ENCODE data around the gene ANKS1B.

Gene ANKS1B

DNA sequence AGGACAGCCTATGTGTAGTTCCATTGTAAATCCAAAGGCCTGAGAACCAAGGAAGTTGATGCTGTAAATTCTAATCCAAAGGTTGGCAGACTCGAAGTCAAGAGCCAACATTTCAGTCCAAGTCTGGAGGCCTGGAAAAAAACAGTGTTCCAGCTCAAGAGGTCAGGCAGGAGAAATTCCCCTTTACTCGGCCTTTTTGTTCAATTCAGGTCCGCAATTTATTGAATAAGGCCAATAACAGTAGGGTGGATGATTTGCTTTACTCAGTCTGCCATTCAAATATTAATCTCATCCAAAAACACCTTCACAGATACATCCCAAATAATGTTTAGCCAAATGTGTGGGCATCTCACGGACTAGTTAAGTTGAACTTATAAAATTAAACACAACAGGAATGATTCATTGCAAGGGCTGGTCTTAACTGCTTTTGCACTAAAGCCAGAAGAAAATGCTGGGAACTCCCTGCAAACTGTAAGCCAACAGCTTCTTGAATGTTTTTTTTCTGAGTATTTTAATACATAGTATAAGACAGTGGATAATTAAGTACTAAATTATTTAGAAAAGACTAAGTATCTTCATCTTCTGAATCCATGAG lies 534.6 kb downstream of the ANKS1B start:
- no peak for DNase-seq (ENCODE audit: low read depth)

DNA sequence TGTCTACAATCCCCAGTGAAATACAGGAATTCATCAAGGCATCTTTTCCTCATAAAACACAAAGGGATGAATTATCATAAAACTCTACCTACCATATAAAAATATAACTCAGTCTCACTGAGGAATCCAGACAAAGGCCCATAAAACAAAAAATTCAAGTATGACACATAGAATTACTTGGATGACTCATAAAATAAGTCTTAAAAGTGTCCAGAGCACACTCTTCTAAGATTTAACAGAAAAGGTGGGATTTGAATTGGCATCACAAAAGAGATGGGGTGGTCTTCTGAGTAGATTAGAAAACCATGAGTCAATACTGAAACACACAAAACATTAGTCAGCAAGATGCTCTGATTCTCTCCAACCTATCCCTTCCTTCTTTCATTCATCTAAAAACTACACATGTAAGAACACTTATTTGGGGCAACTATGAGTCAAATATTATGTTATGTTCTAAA lies 539.8 kb downstream of the ANKS1B start:
- DNase-seq (ENCODE audit: low read depth) = no peak

DNA sequence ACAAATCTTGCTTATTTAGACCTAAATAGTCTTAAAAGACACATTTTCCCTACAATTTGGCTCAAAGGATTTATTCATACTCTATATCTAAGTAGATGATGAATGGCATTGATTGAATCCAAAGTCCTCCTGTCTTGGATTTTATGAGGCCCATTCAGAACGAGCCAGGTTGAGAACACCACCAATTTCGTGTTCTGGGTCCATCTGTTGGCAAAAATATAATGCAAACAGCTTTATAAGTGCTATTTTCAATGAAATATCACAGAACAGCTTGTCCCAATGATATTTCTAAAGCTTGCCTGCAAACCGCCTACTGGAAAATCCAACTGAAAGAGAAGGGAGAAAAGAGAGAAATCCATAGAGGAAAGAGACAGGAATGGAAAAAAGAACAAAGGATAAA lies 542.0 kb downstream of the ANKS1B start:
- DNase-seq (ENCODE audit: low read depth) = no peak

DNA sequence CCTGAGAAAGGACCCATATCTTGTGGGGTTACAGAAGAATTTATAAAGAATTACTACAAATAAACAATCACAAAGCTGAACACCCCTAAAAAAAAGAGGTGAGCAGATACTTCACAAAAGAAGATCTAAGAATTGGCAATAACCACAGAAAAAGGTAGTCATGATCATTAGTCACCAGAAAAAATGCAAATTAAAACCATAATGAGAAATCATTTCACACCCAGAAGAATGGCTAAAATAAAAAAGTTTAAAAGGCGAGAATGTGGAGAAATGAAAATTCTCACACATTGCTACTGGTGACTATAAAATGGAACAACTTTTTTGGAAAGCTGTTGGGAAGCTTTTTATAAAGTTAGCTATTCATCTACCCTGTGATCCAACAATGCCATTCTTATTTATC lies 545.3 kb downstream of the ANKS1B start:
- no peak for DNase-seq (ENCODE audit: low read depth)

DNA sequence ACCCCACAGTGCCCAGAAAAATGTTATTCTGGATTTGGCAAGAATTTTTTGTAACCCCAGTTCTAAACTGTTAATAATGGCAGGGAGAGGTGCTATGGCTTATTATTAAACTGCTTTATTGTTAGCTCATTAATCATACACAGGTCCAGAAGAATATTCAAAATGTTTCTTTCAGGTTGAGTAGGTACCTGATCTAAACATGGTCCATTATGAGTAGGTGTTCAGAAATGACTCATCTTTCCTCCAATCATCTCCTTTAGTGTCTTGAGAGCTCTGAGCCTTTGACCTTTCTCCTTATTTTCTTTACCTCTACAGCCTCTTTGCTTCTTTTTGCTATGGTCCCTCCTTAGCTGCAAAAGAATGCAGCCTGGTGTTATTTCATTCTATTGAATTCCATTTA lies 548.2 kb downstream of the ANKS1B start:
- DNase-seq (ENCODE audit: low read depth) = no peak

DNA sequence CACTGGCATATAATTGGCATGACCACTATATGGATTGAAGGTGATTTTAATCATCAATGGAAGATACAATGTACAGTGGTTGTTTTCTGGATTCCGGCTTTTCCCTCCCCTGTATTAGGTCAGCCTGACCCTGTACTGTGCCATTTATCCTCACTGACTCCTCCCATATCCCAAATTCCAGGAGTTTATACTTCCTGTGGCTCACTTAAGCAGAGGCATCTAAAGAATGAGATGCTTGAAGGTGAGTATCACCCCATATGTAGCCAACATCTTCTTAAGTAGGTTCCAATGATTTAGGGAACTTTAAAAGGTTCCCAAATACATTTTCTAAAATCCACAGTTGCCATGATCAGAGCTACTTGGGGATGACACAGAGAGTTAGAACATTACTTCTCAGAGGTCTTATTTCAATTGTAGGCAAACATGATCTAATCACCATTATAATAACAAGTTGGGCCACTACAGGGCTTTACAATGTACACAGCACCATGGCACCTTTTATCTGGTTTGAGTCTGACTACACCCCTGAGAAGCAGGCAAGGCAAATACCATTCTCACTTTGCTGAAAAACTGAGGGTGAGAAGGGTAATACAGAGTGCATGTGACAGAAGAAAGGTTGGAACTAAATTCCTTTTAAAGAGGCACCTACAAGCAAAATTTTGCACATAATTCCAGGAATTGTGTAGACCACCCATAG lies 549.5 kb downstream of the ANKS1B start:
- DNase-seq (ENCODE audit: low read depth) = no peak

DNA sequence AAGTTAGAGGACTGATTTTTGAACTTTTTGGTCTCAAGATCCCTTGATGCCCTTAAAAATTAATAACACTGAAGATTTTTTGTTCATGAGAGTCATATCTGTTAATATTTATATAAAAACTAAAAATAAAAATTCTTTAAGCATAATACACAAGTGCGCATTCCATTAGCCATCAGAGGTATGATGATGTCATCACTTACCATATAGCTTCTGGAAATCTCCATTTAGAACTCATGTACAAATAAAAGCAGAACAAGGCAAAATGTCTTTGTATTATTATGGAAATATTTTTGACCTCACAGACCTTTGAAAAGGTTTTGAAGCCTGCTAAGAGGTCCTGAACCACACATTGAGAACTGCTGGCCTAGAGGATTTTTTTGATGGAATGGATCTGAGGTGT lies 551.6 kb downstream of the ANKS1B start:
- DNase-seq (ENCODE audit: low read depth) = no peak

DNA sequence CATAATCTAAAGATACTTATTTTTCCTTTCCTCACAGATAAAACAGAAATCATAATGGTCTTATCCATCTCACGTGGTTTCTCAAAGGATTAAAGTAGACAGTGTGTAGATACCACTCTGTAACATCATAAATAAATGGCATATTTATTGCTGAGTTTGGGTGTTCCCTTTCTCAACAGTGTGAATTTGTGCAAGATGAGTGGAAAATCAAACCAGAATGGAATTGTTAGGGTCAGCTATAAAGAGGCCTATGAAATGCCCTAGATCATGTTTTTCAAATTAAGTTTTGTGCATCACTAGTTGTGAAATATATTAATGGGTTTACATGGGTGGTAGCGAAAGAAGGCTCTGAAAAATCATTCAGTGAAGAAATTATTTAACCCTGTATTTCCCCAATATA lies 553.5 kb downstream of the ANKS1B start:
- DNase-seq (ENCODE audit: low read depth) = no peak

DNA sequence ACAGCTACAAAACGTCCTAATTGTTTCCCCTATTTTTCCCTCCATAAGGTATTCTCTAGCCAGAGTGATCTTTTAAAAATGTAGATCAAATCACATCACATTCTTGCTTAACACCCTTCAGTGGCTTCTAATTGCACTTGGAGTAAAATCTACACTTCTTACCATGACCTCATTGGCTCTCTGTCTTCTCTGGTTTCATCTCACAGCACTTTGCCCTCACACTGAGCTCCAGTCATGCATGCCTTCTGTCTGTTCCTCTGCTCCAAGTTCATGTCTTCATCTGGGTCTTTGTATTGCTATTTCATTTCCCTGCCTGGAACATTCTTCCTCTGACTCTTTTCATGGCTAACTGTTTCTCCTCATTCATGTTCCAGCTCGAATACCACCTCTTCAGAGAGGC lies 557.6 kb downstream of the ANKS1B start:
- no peak for DNase-seq (ENCODE audit: low read depth)

DNA sequence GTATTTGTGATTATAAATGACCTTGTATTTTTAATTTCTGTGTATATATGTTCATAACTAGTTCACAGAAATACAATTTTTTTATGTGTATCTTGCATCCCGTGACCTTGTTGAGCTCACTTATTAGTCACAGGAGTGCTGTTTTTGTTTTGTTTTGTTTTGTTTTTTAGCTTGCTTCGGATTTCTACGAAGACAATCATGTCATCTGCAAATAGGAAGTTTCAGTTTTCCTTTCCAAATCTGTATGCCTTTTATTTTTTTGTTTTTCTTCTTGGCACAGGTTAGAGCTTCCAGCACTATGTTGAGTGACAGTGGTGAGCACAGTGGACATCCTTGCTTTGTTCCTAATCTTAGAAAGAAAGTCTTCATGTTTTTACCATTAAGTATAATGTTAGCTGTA lies 566.4 kb downstream of the ANKS1B start:
- DNase-seq (ENCODE audit: low read depth) = no peak

DNA sequence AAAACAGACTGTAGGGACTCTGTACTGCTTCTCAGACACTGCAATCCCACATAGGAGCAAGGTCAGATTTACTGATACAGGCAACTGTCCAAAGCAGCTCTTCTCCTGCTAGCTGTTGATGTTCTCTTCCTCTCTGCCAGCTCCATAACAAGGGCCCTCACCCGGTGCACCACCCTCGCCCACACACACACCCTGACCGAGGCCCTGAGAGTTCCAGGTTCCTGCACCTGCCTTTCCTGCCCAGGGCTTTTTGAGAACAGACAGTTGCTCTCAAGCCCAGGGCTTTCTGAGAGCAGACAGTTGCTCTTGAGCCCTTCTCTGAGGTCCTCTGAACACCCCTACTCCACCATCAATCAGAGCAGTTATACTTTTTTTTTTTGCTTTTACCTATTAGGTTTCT lies 571.0 kb downstream of the ANKS1B start:
- no peak for DNase-seq (ENCODE audit: low read depth)

DNA sequence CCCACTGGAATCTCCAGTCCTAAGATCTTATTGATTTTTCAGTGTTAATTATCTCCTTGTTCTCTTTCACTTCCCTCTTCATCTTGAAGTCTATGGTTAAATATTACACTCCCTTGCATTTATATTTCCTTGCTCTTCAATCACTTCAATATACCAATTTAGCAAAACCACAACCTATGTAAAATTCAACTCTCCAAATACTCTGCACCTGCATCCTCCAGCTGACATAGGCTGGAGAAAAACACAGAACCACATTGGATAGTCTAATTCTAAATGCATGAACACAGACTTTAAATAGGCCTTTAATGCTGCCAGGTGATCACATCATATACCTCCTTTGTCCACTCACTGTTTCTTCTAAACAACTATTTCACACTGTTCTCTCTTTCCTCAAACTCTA lies 591.0 kb downstream of the ANKS1B start:
- no peak for DNase-seq (ENCODE audit: low read depth)

DNA sequence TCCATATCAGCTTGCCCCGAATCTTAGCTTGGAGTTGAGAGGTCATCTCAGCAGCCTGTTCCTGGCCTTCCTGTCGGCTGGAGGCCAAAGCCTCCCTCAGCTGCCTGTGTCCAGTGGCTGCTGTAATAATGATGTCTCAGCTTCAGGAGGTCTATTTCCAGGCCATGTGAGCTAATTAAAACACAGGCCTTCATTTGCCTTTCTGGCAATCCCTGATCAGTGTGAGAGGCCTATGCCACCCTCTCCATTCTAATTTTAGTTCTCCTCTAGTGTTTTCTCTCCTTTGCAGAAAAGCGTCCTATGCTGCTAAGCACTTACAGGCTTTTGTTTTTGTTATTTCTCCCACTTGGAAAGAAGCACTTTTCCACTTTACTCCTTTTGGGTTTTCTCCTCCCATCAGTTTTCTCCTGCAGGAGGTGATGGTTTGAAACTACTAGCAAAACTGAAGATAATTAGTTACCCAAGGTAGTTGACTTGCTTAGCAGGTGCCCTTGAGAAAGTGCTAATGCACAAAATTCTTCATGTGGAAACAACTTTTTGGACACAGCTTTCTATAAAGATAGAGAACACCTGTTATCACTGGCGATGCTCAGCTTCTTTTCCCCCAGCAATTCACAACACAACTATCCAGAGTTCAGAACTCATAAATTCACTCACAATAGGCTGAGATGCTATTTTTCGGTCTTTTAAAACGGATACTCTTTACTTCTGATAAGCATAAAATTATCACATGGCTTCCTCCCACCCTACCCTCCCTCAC lies 592.5 kb downstream of the ANKS1B start:
- DNase-seq (ENCODE audit: low read depth) = no peak

DNA sequence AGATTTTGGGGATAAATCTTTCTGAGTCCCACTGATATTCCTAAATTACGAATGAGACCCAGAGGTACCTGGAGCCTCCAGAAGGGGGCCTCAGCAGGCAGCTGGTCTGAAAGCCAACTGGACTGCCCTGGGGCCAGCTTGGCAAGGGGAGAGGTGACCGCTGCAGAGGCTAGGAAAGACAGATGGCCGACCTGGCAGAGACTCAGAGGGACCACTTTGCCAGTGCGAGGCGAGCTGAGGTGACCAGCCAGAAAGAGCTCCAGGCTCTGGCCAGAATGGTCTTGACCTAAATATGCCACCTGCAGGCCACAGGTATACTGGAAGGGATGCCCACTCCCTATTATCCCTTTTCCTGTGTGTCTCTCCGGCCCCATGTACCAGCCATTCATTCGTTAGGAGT lies 594.0 kb downstream of the ANKS1B start:
- DNase-seq (ENCODE audit: low read depth) = no peak

DNA sequence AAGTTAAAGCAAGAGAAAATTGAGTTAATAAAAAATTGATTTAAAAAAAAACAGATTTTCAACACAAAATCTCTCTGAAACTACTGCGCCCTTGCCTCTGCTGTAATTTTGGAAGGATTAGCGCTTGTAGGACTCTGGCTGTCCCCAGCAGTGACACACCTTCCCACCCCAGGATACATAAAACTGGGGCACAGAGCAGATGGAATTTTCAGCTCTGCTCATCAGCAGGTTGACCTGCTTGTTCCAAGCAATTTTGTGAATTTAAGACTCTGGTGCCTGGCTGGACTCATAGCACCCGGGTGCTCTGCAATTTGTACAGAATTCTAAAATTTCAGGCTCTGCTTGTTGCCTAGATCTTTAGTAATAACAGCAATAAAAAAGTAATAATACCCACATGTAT lies 595.0 kb downstream of the ANKS1B start:
- DNase-seq (ENCODE audit: low read depth) = no peak

DNA sequence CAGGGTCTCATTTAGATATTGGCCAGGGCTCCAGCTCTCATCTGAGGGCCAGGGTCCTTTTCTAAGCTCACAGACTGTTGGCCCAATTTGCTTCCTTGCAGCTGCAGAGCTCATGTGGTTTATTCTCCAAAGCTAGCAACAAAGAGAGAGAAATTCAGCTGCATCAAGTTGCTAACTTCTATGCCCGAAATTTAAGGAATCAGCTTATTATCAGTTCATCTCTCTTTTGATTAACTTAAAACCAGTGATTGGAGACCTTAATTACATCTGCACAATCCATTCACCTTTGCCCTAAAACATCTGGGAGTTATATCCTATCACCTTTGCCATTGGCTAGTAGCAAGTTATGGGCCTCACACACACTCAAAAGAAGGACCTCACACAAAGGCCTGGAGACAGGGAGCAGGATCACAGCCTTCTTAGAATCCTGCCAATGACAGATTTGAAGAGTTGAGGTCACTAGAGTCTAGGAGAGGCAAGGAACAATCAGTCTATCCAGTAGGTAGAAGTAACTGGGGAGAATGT lies 596.0 kb downstream of the ANKS1B start:
- no peak for DNase-seq (ENCODE audit: low read depth)

DNA sequence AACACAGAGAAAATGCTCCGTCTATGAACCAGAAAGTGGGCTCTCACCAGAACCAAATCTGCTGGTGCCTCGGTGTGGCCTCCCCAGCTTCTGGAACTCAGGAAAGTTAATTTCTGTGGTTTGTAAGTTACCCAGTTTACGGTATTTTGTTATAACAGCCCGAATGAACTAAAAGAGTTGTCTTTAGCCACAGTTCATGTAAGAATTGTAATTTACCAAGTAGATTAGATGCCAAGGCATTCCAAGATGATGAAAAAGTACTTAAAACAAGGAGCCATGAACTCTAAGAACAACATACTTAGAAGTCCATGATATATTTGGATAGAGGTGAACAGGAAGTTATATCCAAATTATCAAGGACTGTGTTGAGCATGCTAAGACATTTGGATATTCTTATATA lies 597.1 kb downstream of the ANKS1B start:
- DNase-seq (ENCODE audit: low read depth) = no peak

DNA sequence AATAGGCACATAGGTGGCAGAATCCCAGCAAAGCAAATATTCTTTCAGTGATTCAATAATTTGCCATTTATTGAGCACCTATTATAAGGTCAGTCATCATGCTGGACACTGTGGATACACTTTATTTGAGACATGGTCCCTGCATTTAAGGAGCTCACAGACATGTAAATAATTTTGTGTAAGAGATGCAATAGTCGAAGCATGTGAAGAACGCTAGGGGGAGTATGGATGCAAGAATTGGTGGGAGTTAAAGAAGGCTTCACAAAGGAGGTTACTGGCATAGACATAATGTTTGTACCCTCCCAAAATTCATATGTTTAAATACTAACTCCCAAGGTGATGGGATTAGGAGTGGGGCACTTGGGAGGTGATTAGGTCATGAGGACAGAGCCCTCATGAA lies 597.8 kb downstream of the ANKS1B start:
- DNase-seq (ENCODE audit: low read depth) = no peak

DNA sequence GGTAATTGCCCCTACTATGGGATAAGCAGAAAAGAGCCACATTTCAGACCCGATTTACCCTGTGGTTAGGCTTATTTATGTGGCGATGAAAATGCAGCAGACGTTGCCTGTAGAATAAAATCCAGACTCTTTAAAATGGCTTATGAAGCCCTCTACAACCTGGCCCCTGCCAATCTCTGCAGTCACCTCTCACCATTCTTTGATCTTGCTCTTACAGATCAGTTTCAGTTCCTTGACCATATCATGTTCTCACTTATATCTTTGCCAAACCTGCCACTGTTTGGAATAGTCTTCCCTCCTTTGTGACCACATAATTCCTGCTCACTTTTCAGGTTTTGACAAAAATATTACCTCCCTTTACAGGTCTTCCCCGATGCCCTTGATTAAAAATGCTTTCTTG lies 601.5 kb downstream of the ANKS1B start:
- no peak for DNase-seq (ENCODE audit: low read depth)

DNA sequence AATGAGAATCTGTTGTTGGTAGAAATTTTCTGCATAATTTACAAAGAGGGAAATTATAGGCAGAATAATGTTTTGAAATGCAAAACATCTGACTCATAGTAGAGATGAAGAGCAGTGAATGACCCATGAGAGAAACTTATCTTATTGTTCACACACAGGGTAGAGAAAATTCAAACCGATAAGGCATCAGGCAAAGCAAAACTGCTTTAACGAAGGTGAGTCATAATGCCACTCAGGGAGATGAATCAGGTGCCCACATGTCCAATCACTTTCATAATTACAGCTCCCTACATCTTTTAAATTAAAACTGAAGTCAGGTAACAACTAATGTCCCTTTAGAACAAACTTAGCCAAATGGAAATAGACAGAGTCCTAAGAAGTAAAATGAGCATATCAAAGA lies 602.7 kb downstream of the ANKS1B start:
- no peak for DNase-seq (ENCODE audit: low read depth)

DNA sequence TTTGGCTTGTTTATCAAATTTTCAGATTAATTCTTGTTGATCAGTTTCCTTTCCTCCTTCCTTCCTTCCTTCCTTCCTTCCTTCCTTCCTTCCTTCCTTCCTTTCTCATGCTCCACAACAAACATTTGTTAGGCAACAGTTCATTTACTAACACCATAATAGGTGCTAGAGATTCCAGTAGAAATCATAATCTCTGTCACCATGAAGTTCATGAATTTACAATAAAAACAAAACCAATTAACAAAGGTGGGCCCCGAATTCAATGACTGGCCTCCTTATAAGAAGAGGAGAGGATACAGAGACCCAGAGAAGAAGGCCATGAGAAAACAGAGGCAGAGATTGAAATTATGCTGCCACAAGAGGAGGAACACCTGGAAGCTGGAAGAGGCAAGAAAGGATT lies 604.0 kb downstream of the ANKS1B start:
- DNase-seq (ENCODE audit: low read depth) = no peak

DNA sequence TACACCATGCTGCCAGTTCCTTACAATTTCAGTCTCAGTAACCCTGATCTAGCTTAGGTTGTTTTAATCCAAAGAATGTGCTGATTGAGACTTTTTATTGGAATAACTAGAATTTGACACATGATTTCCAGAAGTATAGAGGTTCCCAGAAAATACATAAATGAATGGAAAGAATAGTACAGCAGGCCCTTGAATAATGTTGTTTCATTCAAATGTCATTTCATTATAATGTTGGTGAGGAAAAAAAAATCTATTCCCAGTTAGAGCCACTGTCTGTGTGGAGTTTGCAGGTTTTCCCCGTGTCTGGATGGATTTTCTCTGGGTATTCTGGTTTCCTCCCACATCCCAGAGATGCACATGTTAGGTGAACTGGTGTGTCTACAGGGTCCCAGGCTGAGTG lies 610.7 kb downstream of the ANKS1B start:
- no peak for DNase-seq (ENCODE audit: low read depth)

DNA sequence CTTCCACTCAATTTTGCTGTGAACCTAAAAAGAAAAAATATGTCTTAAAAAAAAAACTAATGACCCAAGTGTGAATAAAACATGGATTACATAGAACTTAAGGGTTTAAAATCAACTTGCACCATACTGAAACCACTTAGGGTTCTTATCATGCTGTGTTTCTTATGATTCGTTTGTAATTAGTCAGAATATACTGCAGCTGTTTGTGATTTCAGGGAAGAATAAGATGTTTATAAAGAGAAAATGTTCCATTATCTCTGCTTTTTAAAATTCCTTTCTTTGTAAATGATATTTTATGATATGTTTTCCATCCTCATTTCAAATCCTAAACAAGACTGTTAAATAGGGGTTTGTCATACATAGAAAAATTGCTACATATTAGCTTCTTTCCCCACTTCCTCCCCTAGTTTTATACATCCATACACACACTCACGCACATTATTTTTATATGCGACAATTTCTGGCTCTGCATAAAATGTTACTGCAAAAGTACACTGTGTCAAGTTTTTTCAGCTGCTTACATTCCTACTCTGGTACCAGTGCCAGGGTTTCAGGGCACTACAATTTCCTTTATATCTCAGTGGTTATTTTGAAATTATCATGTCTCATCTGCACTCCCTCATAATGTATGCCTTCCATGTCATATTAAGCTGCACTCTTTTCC lies 612.3 kb downstream of the ANKS1B start:
- DNase-seq (ENCODE audit: low read depth) = no peak
